GM19035 (cell line): ENCODE data around the gene PCOLCE2.

Experiments
- ATAC-seq: cut with Tn5 transposase; IDR thresholded peaks from one replicate; pipeline ENCODE4 v1.9.1; 2021; ENCODE audit not compliant: unreplicated experiment

Gene PCOLCE2

GRCh38 chr3:142866841-142867631 is 21.8 kb downstream of the PCOLCE2 start:
- no peak for ATAC-seq

GRCh38 chr3:142863930-142864920 is 24.7 kb downstream of the PCOLCE2 start:
- ATAC-seq = no peak

GRCh38 chr3:142863010-142863817 is 25.7 kb downstream of the PCOLCE2 start:
- ATAC-seq = no peak

DNA sequence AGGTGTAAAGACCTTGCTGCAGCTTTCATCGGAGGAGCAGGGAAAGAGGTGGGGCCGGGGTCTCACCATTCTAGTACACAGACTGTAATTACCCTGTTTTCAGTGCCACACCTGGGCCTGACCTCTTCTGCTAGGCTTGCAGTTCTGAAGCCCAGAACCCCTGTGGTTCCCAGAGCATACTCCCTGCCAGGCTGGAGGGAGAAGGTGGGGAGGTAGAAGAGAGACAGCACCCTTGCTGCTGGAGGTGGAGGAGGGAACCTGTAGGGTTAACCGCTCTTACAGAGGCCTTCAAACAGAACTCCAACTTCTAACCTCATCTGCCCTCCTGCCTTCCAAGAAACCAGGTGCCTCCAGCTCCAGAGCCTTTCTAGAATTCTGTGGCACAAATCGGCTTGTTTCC is 27.0 kb downstream of the PCOLCE2 start:
- ATAC-seq = no peak

- ATAC-seq = no peak
Measured at GRCh38 chr3:142858043-142858442, 30.8 kb downstream of the PCOLCE2 start.

GRCh38 chr3:142857056-142857455 is 31.8 kb downstream of the PCOLCE2 start:
- no peak for ATAC-seq

GRCh38 chr3:142853270-142854168 is 35.4 kb downstream of the PCOLCE2 start:
- no peak for ATAC-seq

- no peak for ATAC-seq
Measured at GRCh38 chr3:142852009-142852408, 36.9 kb downstream of the PCOLCE2 start.

GRCh38 chr3:142850395-142851023 is 38.4 kb downstream of the PCOLCE2 start:
- no peak for ATAC-seq

DNA sequence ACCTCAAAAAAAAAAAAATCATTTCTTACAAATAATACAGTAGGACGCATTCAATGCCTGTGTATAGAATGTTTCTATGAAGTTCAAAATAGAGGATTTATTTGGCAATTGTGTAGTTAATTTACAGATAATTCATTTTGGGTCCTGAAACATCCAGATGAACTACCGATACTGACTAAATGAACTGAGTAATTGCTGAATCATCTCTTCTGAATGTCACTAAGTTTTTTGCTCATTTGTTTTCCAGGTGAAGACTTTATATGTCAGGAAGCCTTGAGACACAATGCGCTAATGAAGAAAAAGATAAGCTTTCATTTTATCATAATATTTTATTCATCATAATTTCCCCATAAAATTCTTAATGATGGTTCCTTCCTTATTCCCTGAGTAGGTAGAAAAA is 39.7 kb downstream of the PCOLCE2 start:
- ATAC-seq = no peak

DNA sequence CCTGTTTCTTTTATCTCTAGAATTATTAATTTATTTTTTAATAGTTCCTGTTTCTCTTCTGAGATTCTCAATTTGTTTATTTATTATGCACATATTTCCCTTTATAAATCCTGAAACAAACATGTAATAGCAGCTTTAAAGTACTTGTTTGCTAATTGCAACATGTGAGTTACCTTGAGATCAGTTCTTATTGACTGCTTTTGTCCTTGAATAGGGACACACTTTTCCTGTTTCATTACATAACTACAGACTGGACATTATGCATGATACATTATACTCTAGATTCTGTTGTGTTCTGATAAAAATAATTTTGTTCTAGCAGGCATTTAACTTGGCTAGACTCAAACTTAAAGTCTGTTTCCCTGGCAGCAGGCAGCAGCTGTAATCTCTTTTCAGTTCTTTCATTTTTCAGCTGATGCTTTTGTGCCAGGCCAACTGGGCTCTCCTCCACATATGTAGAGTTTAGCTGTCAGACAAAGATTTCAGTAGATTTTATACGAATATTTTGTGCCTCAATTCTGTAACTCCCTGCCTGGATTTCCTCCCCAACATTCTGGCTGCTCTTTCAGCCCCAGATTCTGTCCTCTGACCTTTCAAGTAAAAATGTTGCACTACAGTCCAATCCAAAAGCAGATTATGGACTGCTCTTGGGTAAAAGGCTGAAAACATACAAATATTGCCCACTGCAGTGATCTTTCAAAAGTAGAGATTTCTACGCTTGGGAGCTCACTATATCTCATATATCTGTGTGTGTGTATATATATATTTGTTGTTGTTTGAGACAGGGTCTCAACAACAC is 41.9 kb downstream of the PCOLCE2 start:
- no peak for ATAC-seq

GRCh38 chr3:142844339-142844977 is 44.4 kb downstream of the PCOLCE2 start:
- ATAC-seq = peak; percentile 75

- no peak for ATAC-seq
Measured at GRCh38 chr3:142839831-142840230, 49.1 kb downstream of the PCOLCE2 start.

DNA sequence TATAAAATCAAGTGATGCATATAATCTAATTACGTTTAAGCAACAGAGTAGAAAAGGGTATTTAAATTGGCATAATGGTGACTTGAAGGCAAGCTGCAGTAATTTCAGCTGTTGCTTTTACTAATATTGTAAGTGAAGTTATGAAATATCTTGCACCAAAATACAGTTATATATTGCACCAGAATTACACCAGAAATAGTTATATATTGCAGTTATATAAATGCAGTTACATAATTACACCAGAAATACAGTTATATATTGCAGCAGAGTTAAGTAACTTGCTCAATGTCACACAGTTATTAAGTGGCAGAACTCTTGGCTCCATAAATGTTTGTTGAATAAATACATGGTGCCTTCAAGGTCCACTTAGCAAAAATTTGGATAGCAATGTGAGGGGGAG is 51.4 kb downstream of the PCOLCE2 start:
- ATAC-seq = no peak

- ATAC-seq = peak; percentile 98
Measured at GRCh38 chr3:142828703-142829305, 60.1 kb downstream of the PCOLCE2 start.

DNA sequence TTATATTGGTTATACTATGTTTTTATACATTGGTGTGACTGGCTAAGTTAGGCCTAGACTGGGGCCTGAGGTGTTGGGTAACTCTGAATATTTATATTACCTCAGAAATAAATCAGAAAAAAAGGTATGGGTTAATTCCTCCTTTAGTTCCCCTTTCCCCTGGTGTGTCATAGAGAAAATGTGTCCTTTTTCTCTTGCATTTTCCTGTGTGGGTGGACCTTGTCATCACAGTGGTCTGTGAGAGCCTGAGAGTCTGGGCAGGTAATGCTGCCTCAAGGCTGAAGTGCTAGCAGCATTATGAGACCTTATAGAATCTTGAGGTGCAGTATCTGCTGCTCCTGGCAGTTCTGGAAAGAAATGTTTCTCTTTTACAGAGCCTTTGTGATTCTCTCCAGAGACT is 69.7 kb downstream of the PCOLCE2 start:
- no peak for ATAC-seq

- no peak for ATAC-seq
Measured at GRCh38 chr3:142818651-142819050, 70.2 kb downstream of the PCOLCE2 start.

DNA sequence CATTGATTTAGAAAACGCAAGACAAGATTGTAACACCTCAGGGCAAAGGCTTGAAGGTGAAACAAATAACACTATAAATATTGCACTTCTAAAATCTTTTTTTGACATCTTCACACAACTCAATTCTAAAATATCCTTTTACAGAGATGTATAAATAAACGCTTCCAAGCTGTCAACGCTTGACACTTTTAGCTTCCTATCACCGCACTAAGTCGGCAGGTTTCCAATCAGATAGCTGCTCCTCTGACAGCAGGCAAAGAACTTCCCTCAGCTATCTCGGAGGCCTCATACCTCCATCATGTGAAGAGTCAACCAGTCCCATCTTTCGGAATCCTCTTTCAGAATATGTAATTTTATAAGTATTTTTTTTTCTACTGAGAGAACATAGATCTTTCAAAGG is 71.0 kb downstream of the PCOLCE2 start:
- no peak for ATAC-seq
